Suprapubic skin (tissue), 4 donors: ENCODE measurements around the gene SPATS2L. TPM values are rescaled to one million over a fixed set of nuclear protein-coding genes. Genes with fewer than 3 reads are reported as not detected.

ENCODE experiments used
- DNase-seq, 2 donors: peaks; one replicate each; pipeline ENCODE4 v3.0.0-alpha.2; 2019; ENCODE audit warnings: low spot score in 2 of 2
- H3K27ac ChIP-seq: fragments of 200-600 bp; sonication (generic); one replicate; pipeline ENCODE4 v1.5.1; 2019
- H3K27me3 ChIP-seq: fragments of 200-600 bp; sonication (generic); one replicate; pipeline ENCODE4 v1.5.1; 2019
- H3K36me3 ChIP-seq: fragments of 200-600 bp; sonication (generic); one replicate; pipeline ENCODE4 v1.5.1; 2019
- H3K4me1 ChIP-seq: fragments of 200-600 bp; sonication (generic); one replicate; pipeline ENCODE4 v1.5.1; 2019
- H3K4me3 ChIP-seq: fragments of 200-600 bp; sonication (generic); one replicate; pipeline ENCODE4 v1.5.1; 2019; ENCODE audit warnings: mild to moderate bottlenecking
- H3K9me3 ChIP-seq: fragments of 200-600 bp; sonication (generic); one replicate; pipeline ENCODE4 v1.5.1; 2019
- EP300 ChIP-seq: sonication (generic); formaldehyde crosslinking; IDR thresholded peaks from one replicate; pipeline ENCODE4 v1.6.1; 2017; ENCODE audit warnings: antibody characterized with exemption
- POLR2A ChIP-seq, 2 donors: fragments of 450-650 bp; IDR thresholded peaks; one replicate each; pipeline ENCODE4 v1.6.1; 2017; ENCODE audit warnings: antibody characterized with exemption in 2 of 2, mild to moderate bottlenecking in 2 of 2, moderate library complexity in 2 of 2
- POLR2AphosphoS5 ChIP-seq, 3 donors: sonication (generic); formaldehyde crosslinking; IDR thresholded peaks; one replicate each; pipeline ENCODE4 v1.6.1; 2017; ENCODE audit warnings: antibody characterized with exemption in 3 of 3
- WGBS: methylation state at CpG from one replicate; pipeline ENCODE4 v1.1.5; 2018; 5-methylcytosine and 5-hydroxymethylcytosine counted together
- total RNA-seq, 4 donors: library from RNA; depleted of rRNA; stranded (reverse); fragments of >200 nt; gene quantifications; one replicate each; pipeline ENCODE4 v1.1.0, GENCODE V29; 2016
- TF ChIP-seq, protein P1 (sequence below), 2 donors: fragments of 200-600 bp in 1 of 2; fragments of 450-650 bp in 1 of 2; sonication (generic) in 1 of 2; IDR thresholded peaks; one replicate each; pipeline ENCODE4 v1.5.1; 2016 to 2019; ENCODE audit warnings: antibody characterized with exemption in 2 of 2, mild to moderate bottlenecking in 1 of 2, moderate library complexity in 1 of 2

The SPATS2L gene
- total RNA-seq, 4 donors from 2014 or later = 39.9 to 104 (median 57.7) TPM

DNA sequence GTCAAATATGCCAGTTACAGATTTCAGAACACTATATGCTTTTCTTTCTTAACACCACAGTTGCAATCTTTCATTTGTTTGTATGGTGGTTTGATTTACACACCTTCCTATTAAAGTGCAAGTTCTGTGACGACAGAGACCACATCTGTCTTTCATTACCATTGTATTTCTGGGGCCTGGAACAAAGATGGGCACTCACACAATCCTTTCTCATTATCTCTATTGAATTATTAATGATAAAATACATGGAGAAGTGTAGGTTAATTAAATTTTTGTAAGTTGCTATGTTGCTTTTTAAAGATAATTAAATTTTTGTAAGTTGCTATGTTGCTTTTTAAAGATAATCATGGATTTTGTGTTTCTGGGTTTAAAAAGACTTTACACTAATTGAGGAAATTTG lies 123.5 kb downstream of the SPATS2L start:
- 64% methylated on average over 1 of the region's 1 CpG for WGBS
- TF ChIP-seq EP300 (no peak), POLR2A (IDR thresholded peaks at IDR 0.05) (no peak), POLR2AphosphoS5 (IDR thresholded peaks at IDR 0.05) (no peak)
- TF ChIP-seq, protein P1, sequence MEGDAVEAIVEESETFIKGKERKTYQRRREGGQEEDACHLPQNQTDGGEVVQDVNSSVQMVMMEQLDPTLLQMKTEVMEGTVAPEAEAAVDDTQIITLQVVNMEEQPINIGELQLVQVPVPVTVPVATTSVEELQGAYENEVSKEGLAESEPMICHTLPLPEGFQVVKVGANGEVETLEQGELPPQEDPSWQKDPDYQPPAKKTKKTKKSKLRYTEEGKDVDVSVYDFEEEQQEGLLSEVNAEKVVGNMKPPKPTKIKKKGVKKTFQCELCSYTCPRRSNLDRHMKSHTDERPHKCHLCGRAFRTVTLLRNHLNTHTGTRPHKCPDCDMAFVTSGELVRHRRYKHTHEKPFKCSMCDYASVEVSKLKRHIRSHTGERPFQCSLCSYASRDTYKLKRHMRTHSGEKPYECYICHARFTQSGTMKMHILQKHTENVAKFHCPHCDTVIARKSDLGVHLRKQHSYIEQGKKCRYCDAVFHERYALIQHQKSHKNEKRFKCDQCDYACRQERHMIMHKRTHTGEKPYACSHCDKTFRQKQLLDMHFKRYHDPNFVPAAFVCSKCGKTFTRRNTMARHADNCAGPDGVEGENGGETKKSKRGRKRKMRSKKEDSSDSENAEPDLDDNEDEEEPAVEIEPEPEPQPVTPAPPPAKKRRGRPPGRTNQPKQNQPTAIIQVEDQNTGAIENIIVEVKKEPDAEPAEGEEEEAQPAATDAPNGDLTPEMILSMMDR (IDR thresholded peaks at IDR 0.05) = no peak
- DNase-seq = no peak
- Histone ChIP-seq H3K36me3 (no peaks in the 10 kb centered on the region), H3K9me3 (no peaks in the 10 kb centered on the region), H3K27me3 (no peaks in the 10 kb centered on the region), H3K27ac (no peak overlapping the region), H3K4me1 (no peaks in the 10 kb centered on the region), H3K4me3 (no peak overlapping the region)

DNA sequence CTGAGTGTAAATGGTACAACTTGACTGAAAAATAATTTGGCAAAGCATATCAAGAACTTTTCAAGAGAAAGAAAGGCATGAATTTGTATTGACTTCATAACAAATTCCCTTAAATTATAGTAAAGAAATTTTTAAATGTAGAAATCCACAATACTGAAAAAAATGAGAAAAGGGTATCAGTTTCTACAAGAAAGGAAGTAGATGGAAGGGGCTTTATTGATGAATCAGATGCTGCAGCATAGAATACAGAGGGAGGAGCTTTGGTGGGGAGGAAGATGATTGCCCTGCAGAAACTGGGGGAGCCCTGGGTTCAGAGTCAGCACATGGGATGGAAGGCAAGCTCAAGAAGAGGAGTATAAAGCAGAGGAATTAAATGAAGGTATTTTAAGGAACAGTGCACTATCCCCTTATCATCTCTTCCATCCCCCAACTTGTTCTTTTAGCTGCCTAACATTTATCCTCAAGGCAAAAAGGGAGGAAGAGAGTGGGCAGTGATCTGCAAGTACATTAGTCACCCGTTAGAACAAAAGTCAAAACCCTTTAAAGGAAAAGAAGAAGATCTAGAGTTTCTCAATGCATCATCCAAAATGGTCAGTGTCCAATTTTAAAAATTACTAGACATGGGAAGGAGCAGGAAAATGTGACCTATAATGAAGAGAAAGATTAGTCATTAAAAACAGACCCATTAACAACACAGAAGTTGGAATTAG lies 125.7 kb downstream of the SPATS2L start:
- Histone ChIP-seq H3K9me3 (no peaks in the 10 kb centered on the region), H3K27me3 (no peaks in the 10 kb centered on the region), H3K27ac (no peak overlapping the region), H3K36me3 (peaks cover under 1% of the 10 kb centered on the region), H3K4me1 (no peaks in the 10 kb centered on the region), H3K4me3 (no peak overlapping the region)
- TF ChIP-seq EP300 (no peak), POLR2AphosphoS5 (IDR thresholded peaks at IDR 0.05) (no peak), POLR2A (IDR thresholded peaks at IDR 0.05) (no peak)
- TF ChIP-seq, protein P1 (IDR thresholded peaks at IDR 0.05) = no peak
- no peak for DNase-seq
- 66% methylated on average over 1 of the region's 1 CpG for WGBS

DNA sequence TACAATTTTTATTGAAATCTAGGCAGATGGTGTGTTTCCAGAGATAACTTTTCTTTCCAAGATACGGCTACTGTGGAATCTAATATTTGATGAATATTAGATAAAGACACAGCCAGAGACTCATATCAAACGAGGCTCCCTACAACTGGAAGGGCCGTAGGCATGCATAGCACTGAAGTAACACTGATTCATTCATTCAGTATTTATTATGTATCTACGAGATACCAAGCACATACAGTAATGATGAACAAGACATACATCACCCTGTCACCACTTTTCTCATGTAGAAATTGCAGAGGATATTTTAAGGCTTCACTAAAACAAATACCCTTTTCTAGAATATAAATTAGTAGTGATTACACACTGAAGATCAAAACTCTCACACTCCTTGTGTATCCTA lies 128.9 kb downstream of the SPATS2L start:
- H3K9me3 ChIP-seq = no peaks in the 10 kb centered on the region
- peaks cover 10% of the 10 kb centered on the region for H3K36me3 ChIP-seq
- H3K4me1 ChIP-seq = no peaks in the 10 kb centered on the region
- 90% methylated on average over 4 of the region's 4 CpGs for WGBS
- no peak overlapping the region for H3K4me3 ChIP-seq
- TF ChIP-seq POLR2A (IDR thresholded peaks at IDR 0.05) (no peak), EP300 (no peak), POLR2AphosphoS5 (IDR thresholded peaks at IDR 0.05) (no peak)
- TF ChIP-seq, protein P1 (IDR thresholded peaks at IDR 0.05) = no peak
- DNase-seq = no peak
- no peak overlapping the region for H3K27ac ChIP-seq
- H3K27me3 ChIP-seq = no peaks in the 10 kb centered on the region

DNA sequence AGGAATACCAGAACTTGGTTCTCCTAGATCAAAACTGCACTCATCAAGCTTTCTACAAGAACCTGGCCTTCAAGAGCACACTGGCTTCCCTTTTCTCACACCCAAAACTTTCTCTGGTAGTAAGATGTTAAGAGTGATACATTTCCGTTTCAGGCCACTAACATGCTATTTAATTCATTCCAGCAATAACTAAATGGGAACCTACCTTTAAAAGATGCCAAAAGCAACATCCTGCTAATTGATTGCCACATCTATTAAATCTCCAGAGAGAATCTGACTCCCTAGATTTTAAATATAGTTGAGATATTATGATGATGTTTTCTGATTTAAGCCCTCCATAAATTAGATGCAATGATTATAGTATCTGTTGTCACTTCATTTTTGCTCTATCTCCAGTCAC lies 131.8 kb downstream of the SPATS2L start:
- Histone ChIP-seq H3K36me3 (peaks cover 18% of the 10 kb centered on the region), H3K9me3 (no peaks in the 10 kb centered on the region), H3K27ac (no peak overlapping the region), H3K4me1 (no peaks in the 10 kb centered on the region), H3K27me3 (no peaks in the 10 kb centered on the region), H3K4me3 (no peak overlapping the region)
- WGBS = 83% methylated on average over 1 of the region's 1 CpG
- TF ChIP-seq, protein P1 (IDR thresholded peaks at IDR 0.05) = no peak
- TF ChIP-seq POLR2A (IDR thresholded peaks at IDR 0.05) (no peak), EP300 (no peak), POLR2AphosphoS5 (IDR thresholded peaks at IDR 0.05) (no peak)
- no peak for DNase-seq

DNA sequence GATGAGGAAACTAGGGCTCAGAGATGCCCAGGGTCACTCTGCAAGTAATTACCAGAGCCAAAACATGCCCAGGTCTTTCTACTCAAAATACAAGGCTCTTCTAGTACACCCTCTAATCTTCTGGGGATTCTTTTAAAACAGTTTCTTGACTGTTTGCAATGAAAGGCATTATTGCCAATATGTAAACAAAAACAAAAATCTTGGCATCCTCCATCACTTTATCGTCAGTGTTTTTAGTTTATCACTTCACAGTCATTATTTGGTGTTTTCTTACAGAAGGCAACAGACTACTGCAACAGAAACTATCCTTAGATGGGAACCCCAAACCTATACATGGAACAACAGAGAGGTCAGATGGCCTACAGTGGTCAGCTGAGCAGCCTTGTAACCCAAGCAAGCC lies 132.4 kb downstream of the SPATS2L start:
- no peaks in the 10 kb centered on the region for H3K9me3 ChIP-seq
- H3K27me3 ChIP-seq = no peaks in the 10 kb centered on the region
- no peak for DNase-seq
- H3K4me1 ChIP-seq = no peaks in the 10 kb centered on the region
- H3K4me3 ChIP-seq = no peak overlapping the region
- 78% methylated on average over 1 of the region's 1 CpG for WGBS
- no peak overlapping the region for H3K27ac ChIP-seq
- peaks cover 18% of the 10 kb centered on the region for H3K36me3 ChIP-seq
- TF ChIP-seq POLR2A (IDR thresholded peaks at IDR 0.05) (no peak), POLR2AphosphoS5 (IDR thresholded peaks at IDR 0.05) (no peak), EP300 (no peak)
- TF ChIP-seq, protein P1 (IDR thresholded peaks at IDR 0.05) = no peak
